Activated CD4-positive, alpha-beta memory T cell treated with anti-CD3 and anti-CD28 coated beads, Interleukin-2, amount 10 ng/mL, durations not matched to agents 7 days and 5 days (primary cell): ENCODE measurements around the gene OR8K5. TPM values are rescaled to one million over a fixed set of nuclear protein-coding genes. Genes with fewer than 3 reads are reported as not detected.

Experiments
- total RNA-seq, 2 experiments: library from RNA; stranded (reverse); gene quantifications; one replicate each; pipeline ENCODE4 v1.2.3, GENCODE V29; 2021

OR8K5 gene
- total RNA-seq, 2 experiments from 2014 or later = not detected

Other genes starting within 250 kb of the OR8K5 start
- not detected for gene OR5W2, start 245.7 kb downstream of the OR8K5 start, total RNA-seq
- gene OR5I1, start 223.9 kb downstream of the OR8K5 start, total RNA-seq = not detected
- gene OR10AG1, start 190.4 kb downstream of the OR8K5 start, total RNA-seq = not detected
- not detected for gene OR5F1, start 165.7 kb downstream of the OR8K5 start, total RNA-seq
- gene OR5AS1, start 132.7 kb downstream of the OR8K5 start, total RNA-seq = not detected
- gene OR8I2, start 67.0 kb downstream of the OR8K5 start, total RNA-seq = not detected
- gene OR8H2, start 56.6 kb downstream of the OR8K5 start, total RNA-seq = not detected
- gene OR8H3, start 37.9 kb downstream of the OR8K5 start, total RNA-seq = not detected
- gene OR8J3, start 20.1 kb downstream of the OR8K5 start, total RNA-seq = not detected
- gene OR5J2, start 16.3 kb upstream of the OR8K5 start, total RNA-seq = not detected
- not detected for gene OR5T2, start 73.9 kb upstream of the OR8K5 start, total RNA-seq
- gene OR5T3, start 91.9 kb upstream of the OR8K5 start, total RNA-seq = not detected
- not detected for gene OR5T1, start 113.8 kb upstream of the OR8K5 start, total RNA-seq
- not detected for gene OR8H1, start 131.9 kb upstream of the OR8K5 start, total RNA-seq
- gene OR8K3, start 154.8 kb upstream of the OR8K5 start, total RNA-seq = not detected
- gene OR8K1, start 185.7 kb upstream of the OR8K5 start, total RNA-seq = not detected
- not detected for gene OR8J1, start 194.0 kb upstream of the OR8K5 start, total RNA-seq
- not detected for gene OR8U1, start 215.3 kb upstream of the OR8K5 start, total RNA-seq